NCI-H1694 (cell line): Measurements from ENCODE around the gene PPM1H.

Source experiments
- DNase-seq: peaks from one replicate; lab custom pipeline; 2025; lab: John Stamatoyannopoulos, UW

PPM1H gene

DNA sequence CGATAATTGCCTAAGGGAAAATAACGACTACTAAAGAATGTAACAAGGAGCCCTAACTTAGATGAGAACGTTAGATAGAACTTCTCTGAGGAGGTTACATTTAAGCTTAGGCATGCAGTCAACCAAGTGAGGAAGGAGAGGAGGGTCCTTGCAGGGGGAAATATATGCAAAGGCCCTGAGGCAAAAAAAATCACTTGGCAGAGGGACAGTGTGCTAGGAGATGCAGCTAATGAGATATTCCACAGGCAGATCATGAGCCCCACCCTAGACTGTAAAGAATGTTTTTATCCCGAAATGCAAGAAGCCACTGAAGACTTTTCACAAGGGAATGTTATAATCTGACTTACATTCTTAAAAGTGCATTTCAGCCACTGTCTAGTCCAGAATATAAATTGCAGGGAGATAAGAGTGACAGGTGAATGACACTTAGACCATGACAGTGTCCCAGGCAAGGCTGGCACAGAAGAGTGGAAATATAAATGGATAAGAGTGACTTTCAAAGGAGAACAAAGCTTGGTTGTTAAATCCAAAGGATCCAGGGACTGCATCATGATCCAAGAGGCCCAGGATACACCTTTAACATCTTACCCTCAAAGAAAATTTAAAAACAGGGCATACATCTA lies 61.0 kb downstream of the PPM1H start:
- DNase-seq = no peak

DNA sequence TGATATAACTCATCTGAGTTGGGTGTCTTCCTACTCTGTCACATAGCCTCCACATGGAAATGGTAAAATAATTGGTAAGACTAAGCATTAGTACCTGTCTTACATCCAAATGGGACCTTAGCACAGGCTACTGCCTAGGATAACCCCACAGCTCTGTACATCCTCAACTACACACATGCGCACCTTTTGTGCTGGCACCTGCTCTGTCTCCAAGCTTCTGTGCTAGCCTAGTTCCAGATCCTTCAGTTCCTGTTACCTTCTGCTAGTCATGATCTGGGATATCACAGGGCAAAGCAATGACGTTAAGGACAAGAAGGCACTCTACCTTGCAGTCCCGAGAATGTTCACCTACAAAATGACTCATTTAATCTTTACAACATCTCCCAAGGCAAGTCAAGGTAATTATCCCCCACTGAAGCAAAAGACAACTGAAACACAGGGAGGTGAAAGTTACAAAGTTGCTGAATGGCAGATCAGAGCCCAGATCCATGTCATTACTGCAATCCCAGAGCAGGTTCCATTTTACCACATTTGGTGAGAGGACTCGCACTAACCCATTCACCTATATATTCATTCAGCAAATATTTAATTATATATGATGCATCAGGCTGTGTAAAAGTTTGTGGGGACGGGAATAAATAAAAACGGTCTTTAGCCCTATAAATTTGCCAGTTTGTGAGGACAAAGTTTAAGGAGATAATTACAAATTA lies 61.7 kb downstream of the PPM1H start:
- DNase-seq = no peak

GRCh38 chr12:62868820-62869219 lies 66.1 kb downstream of the PPM1H start:
- no peak for DNase-seq

GRCh38 chr12:62866451-62867082 lies 68.4 kb downstream of the PPM1H start:
- no peak for DNase-seq

DNA sequence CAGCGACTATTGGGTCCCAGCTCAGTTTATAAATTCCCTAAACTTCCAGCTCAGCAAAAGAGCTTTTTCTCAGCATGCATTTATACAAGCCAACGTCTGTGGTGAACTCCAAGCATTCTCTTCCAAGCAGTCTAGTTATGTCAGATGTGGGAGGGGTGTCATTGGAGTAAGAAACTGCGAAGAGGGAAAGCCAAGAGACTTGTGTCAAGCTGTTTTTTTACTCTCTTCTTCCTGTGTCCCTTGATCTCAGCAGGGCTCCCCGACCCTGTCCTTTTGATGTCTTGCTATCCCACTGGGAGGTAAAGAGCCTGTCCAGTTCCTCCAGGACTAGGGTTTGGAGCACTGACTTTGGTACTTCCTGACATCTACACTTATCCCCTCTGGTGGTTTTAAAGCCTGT lies 69.0 kb downstream of the PPM1H start:
- DNase-seq = no peak

DNA sequence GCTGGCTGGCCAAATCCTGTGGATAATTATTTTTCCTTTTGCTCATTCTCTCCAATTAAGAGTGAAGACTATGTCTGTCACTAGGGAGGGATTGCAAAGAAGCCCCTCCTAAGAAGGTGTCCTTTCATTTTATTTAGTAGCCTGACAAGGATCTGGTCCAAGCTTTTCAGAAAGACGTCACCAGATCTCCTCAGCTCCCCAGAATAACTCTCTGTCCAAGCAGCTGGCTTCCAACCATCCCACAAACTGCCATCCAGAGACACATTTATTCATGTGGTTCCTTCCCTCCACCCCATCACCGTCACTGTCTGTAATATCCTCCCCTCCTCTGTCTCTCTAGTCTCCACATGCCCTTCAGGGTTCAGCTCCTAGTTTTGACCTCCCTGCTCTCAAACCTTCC lies 69.9 kb downstream of the PPM1H start:
- DNase-seq = no peak

DNA sequence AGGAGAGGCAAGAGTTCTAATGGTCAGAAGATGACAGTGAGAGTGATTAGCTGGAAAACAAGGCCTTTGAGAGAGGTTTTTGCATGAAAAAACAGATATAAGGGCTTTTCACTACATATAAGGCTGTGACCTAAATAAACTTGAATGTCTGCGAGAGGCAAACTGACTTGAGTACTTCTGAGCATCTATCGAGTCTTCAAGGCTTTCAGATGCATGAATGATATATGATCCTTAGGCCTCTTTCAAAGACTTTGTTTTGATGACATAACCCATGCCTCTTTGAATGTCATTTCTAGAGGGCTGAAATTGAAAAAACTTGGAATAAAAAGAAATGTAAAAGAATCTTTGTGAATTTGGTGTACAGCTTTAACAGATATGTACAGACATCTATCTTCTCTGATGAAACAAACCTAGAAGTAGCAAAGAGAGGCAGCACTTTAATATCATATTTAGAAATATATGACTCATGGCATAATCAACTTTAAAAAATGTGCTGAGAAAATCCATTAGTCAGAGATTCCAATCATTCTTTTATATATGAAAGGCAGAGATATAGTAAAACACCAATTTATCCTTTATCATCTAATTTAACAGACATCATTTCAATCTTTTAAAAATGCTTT lies 72.6 kb downstream of the PPM1H start:
- no peak for DNase-seq

GRCh38 chr12:62861586-62861985 lies 73.4 kb downstream of the PPM1H start:
- DNase-seq = no peak

DNA sequence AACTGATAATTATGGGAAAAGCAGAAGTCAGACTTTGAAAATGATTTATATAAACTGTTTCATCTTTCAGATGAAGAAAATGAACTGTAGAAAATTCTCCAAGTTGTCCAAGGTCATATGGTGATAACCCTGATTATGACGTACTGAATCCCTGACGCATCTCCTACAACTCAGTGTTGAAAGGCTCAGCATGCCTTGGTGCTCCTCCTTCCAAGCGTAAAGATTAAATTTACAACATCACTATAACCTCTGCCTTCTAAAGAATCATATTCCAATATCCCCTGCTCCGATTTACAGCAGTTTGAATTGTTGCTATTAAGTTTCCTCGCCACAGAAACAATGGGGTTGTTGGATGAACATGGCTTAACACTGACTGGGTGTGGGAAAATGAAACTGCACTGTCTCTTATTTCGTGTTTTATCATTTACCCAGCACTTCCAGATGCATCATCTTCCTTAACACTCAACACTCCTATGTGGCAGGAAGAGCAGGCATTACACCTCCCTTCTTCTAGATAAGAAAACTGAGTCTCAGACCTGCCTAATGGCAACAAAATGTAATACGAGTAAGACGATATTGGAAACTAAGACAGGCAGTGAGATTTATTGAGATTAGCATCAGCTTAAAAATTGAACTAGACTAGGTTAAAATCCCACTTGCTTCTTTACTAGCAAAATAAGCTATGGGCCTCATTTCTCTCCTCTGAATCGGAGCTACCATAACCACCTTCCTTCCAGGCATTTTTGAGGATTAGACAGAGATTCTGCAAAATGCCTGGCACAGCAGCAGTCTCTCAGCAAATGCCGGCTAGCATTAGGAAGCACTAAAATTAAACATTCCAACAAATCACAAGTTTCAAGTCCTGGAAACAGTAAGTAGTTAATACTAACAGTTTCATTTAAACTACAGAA lies 74.2 kb downstream of the PPM1H start:
- DNase-seq = no peak

DNA sequence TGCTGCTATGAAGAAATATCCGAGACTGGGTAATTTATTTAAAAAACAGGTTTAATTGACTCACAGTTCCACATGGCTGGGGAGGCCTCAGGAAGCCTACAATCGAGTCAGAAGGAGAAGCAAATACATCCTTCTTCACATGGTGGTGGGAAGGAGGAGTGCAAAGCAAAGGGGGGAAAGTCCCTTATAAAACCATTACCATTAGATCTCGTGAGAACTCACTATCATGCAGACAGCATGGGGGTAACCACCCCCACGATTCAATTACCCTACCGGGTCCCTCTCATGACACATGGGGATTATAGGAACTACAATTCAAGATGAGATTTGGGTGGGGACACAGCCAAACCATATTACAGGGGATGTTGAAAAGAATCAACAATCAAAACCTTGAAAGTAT lies 74.9 kb downstream of the PPM1H start:
- no peak for DNase-seq

GRCh38 chr12:62859321-62859737 lies 75.6 kb downstream of the PPM1H start:
- no peak for DNase-seq

- DNase-seq = no peak
These were observed 78.5 kb downstream of the PPM1H start for GRCh38 chr12:62856454-62856853.

DNA sequence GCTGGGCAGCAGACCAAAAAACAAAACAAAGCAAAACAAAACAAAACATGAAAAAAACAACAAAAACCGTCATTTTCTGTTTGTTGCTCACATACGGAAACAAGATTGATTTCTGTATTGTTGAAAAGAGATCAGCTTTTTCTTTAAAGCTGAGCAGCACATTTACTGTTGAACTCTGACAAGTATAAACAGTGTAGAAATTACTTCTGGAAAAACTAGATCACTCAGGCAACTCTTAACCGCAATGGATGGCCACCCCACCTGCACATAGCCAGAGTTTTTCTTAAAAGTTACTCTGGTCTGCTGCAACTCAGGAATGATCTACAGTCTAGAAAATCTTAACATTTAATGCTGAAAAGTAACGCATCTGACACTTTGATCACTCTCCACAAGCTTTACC lies 80.9 kb downstream of the PPM1H start:
- DNase-seq = no peak

DNA sequence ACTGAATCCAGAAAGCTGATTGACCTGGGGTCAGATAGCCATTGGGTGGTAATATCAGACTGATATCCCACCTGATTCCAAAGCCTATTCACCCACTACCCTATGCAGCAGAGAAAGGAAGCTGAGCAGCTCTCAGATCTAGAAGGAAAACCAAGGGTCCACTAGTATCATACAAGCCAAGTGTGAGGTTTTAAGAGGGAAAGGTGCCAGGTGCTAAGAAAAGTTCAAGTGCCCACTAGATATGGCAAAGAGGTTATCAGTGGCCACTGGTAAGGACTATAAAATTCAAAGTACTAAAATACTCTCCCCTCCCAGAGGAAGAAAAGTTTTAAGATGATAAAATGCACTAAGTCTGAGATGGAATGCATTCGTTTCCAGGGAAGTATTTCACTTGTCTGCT lies 85.6 kb downstream of the PPM1H start:
- DNase-seq = no peak

GRCh38 chr12:62848418-62848817 lies 86.5 kb downstream of the PPM1H start:
- no peak for DNase-seq

GRCh38 chr12:62847709-62848108 lies 87.2 kb downstream of the PPM1H start:
- DNase-seq = no peak

DNA sequence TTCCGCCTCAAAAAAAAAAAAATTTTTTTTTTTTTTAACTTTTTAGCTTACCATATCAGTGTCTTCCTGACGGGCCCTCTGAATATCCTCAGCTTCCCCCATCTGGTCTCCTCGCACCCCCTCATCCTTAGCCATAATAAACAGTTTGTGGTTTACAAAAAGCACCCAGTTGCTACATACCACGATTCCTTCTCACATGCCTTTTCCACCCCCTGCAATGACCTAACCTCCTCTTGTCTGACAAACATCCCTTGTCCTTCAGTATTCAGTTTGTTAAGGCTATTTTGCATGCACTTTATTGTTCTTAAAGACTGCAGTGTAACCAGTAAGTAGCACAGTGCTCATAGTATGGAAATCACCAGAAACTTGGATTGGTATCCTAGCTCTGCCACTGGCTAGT lies 88.5 kb downstream of the PPM1H start:
- no peak for DNase-seq

DNA sequence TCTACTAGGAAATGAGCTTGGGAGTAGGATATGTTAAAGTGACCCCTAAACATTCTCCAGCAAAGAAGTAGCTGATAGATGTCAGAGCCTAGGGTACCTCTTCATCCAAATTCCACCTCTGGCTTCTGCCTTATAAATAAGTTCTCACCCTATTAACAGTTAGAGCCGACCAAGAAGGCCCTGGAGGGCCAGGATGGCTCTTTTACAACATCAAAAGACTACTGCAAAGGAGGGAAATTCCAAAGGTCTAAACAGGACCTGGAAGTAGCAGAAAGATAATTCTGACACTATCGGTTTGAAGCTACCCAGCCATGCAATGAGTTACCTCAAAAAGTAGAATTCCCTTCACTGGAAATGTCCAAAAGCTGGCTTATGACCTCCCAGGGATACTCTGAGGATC lies 90.0 kb downstream of the PPM1H start:
- DNase-seq = no peak

- no peak for DNase-seq
These were observed 91.2 kb downstream of the PPM1H start for GRCh38 chr12:62843716-62844115.

DNA sequence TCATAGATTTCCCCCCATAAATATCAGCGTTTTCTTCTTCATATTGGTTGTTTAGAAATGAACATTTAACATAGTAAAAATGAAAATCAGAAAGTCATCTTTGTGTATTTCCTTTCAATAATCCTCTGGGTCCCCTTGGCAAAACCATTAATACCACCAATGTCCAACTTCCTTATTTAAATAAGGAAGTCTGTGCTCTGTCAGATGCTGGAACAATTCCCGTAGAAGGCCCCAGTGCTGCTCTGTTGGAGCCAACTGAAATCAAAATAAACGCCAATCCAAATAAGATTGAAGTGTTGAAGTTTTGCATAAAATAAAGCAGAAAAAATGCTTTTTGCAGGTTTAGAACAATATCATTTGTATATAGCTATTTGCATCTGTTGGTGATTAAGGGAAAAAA lies 93.1 kb downstream of the PPM1H start:
- no peak for DNase-seq

DNA sequence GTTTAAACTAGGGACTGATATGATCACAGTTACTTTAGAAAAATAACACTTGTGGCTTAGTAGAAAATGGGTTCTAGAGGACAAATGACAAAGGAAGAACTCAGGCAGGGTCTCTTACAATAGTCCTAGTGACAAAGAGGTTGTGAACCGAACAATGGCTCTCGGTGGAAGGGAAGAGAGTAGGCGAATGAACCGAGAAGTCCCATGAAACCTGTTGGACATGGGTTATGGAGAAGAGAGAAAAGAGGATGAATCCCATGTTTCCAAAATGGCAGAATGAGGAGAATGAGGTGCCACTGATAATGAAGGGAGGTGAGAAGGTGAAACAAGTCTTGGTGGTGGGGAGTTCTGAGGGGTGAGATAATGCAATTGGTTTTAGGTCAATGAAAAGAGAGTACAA lies 94.1 kb downstream of the PPM1H start:
- DNase-seq = no peak
